ENCODE measurements around the gene ZNF534.

DNA sequence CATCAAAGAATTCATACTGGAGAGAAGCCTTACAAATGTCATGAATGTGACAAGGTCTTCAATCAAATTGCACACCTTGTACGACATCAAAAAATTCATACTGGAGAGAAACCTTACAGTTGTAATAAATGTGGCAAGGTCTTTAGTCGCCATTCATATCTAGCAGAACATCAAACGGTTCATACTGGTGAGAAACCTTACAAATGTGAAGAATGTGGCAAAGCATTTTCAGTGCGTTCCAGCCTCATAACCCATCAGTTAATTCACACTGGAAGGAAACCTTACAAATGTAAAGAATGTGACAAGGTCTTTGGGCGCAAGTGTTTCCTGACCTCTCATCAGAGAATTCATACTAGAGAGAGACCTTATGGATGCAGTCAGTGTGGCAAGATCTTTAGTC lies 13.2 kb upstream of the ZNF534 start:
- TF ChIP-seq, protein P1, sequence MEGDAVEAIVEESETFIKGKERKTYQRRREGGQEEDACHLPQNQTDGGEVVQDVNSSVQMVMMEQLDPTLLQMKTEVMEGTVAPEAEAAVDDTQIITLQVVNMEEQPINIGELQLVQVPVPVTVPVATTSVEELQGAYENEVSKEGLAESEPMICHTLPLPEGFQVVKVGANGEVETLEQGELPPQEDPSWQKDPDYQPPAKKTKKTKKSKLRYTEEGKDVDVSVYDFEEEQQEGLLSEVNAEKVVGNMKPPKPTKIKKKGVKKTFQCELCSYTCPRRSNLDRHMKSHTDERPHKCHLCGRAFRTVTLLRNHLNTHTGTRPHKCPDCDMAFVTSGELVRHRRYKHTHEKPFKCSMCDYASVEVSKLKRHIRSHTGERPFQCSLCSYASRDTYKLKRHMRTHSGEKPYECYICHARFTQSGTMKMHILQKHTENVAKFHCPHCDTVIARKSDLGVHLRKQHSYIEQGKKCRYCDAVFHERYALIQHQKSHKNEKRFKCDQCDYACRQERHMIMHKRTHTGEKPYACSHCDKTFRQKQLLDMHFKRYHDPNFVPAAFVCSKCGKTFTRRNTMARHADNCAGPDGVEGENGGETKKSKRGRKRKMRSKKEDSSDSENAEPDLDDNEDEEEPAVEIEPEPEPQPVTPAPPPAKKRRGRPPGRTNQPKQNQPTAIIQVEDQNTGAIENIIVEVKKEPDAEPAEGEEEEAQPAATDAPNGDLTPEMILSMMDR (IDR thresholded peaks at IDR 0.05 in 2 of 3, conservative IDR thresholded peaks at IDR 0.05 in 1 of 3; ENCODE audit: insufficient read depth in 2 of 3, low read depth in 1 of 3, low read length in 3 of 3): no peak
- no peak for TF ChIP-seq EP300 (IDR thresholded peaks at IDR 0.05; ENCODE audit: low read length)
